GM19025 (cell line): Measurements from ENCODE around the gene RPTOR.
A peak's percentile ranks its signal among the peaks of the same experiment; 100 is the strongest.

ENCODE experiments used
- ATAC-seq: cut with Tn5 transposase; IDR thresholded peaks from one replicate; pipeline ENCODE4 v1.9.1; 2021; ENCODE audit warnings: mild to moderate bottlenecking, low read depth, moderate library complexity; ENCODE audit not compliant: unreplicated experiment

Gene RPTOR

GRCh38 chr17:80582165-80582564 lies 37.5 kb downstream of the RPTOR start:
- ATAC-seq: no peak

- no peak for ATAC-seq
Measured at GRCh38 chr17:80584176-80584905, 39.7 kb downstream of the RPTOR start.

GRCh38 chr17:80585890-80586845 lies 41.5 kb downstream of the RPTOR start:
- no peak for ATAC-seq

- no peak for ATAC-seq
Measured at GRCh38 chr17:80586846-80587228, 42.2 kb downstream of the RPTOR start.

- ATAC-seq: no peak
Measured at GRCh38 chr17:80588702-80589383, 44.2 kb downstream of the RPTOR start.

- no peak for ATAC-seq
Measured at GRCh38 chr17:80591788-80592187, 47.1 kb downstream of the RPTOR start.

GRCh38 chr17:80592243-80592642 lies 47.6 kb downstream of the RPTOR start:
- ATAC-seq: no peak

GRCh38 chr17:80593181-80593580 lies 48.5 kb downstream of the RPTOR start:
- no peak for ATAC-seq

GRCh38 chr17:80594431-80595269 lies 50.0 kb downstream of the RPTOR start:
- no peak for ATAC-seq

GRCh38 chr17:80596760-80597608 lies 52.3 kb downstream of the RPTOR start:
- ATAC-seq: no peak

GRCh38 chr17:80598813-80599545 lies 54.3 kb downstream of the RPTOR start:
- ATAC-seq: no peak

- ATAC-seq: no peak
Measured at GRCh38 chr17:80599546-80600305, 55.1 kb downstream of the RPTOR start.

- no peak for ATAC-seq
Measured at GRCh38 chr17:80601146-80601545, 56.5 kb downstream of the RPTOR start.

GRCh38 chr17:80603396-80603795 lies 58.8 kb downstream of the RPTOR start:
- no peak for ATAC-seq

- ATAC-seq: no peak
Measured at GRCh38 chr17:80604009-80604669, 59.5 kb downstream of the RPTOR start.

GRCh38 chr17:80604670-80605010 lies 60.0 kb downstream of the RPTOR start:
- ATAC-seq: no peak

GRCh38 chr17:80605326-80606066 lies 60.9 kb downstream of the RPTOR start:
- ATAC-seq: peak; percentile 74
